A673 (cell line): ENCODE results near the gene ZNF280D. TPM values are rescaled to one million over a fixed set of nuclear protein-coding genes. Genes with fewer than 3 reads are reported as not detected.

Experiments
- BruUV-seq: library from RNA; stranded (reverse); fragments of 400-500 nt; replicated peaks from 2 replicates; lab custom pipeline; 2021; lab: Mats Ljungman, UMichigan
- CTCF ChIA-PET: fragments of 300-600 bp; sonication (Branson Sonifier 250); formaldehyde crosslinking; loops from one replicate; lab custom pipeline; 2022; ENCODE audit warnings: antibody characterized with exemption; lab: Charles Lee
- POLR2A ChIA-PET: fragments of 300-600 bp; sonication (Branson Sonifier 250); formaldehyde crosslinking; loops from one replicate; lab custom pipeline; 2022; ENCODE audit warnings: antibody characterized with exemption; ENCODE audit not compliant: low non-redundant PET; lab: Charles Lee
- DNase-seq: peaks from one replicate; pipeline ENCODE4 v3.0.0-alpha.2; 2015; ENCODE audit warnings: low spot score
- H3K27ac ChIP-seq: fragments of 200-600 bp; sonication (generic); 2 replicates; pipeline ENCODE4 v1.5.1; 2016; ENCODE audit warnings: mixed run types, low read depth, mild to moderate bottlenecking, mixed read lengths, antibody characterized with exemption, low read length; ENCODE audit not compliant: poor library complexity, severe bottlenecking
- H3K27me3 ChIP-seq: fragments of 200-600 bp; sonication (generic); replicated peaks from 2 replicates; pipeline ENCODE4 v1.6.1; 2017; ENCODE audit warnings: mixed run types, low read depth, mild to moderate bottlenecking, mixed read lengths, antibody characterized with exemption, low read length; ENCODE audit not compliant: insufficient read depth, poor library complexity
- H3K36me3 ChIP-seq: fragments of 200-600 bp; sonication (generic); 2 replicates; pipeline ENCODE4 v1.6.1; 2016; ENCODE audit warnings: mixed run types, mild to moderate bottlenecking, mixed read lengths, antibody characterized with exemption, low read length; ENCODE audit not compliant: insufficient read depth, poor library complexity, severe bottlenecking
- H3K4me1 ChIP-seq: fragments of 200-600 bp; sonication (generic); 2 replicates; pipeline ENCODE4 v1.6.1; 2017; ENCODE audit warnings: mixed run types, mild to moderate bottlenecking, mixed read lengths, antibody characterized with exemption, low read length; ENCODE audit not compliant: insufficient read depth, poor library complexity, severe bottlenecking
- H3K4me3 ChIP-seq: fragments of 200-600 bp; sonication (generic); 2 replicates; pipeline ENCODE4 v1.5.1; 2016; ENCODE audit warnings: low read depth, mixed run types, mild to moderate bottlenecking, mixed read lengths, low read length; ENCODE audit not compliant: poor library complexity, severe bottlenecking
- H3K9me3 ChIP-seq: fragments of 200-600 bp; sonication (generic); 2 replicates; pipeline ENCODE4 v1.6.1; 2016; ENCODE audit warnings: mixed run types, low read depth, mild to moderate bottlenecking, mixed read lengths, antibody characterized with exemption, low read length; ENCODE audit not compliant: poor library complexity, severe bottlenecking
- EZH2 ChIP-seq: fragments of 200-600 bp; sonication (generic); IDR thresholded peaks from 2 replicates; pipeline ENCODE4 v1.6.1; 2017; ENCODE audit warnings: borderline replicate concordance, low read depth, mild to moderate bottlenecking, mixed read lengths, antibody characterized with exemption, low read length; ENCODE audit not compliant: poor library complexity, severe bottlenecking
- intact Hi-C: fragments of 100-400 bp; cut with micrococcal nuclease; formaldehyde crosslinking; loops from one replicate; pipeline ENCODE4 v1.10.0; 2022; ENCODE audit not compliant: unreplicated experiment
- total RNA-seq: library from RNA; stranded (reverse); gene quantifications from 2 replicates; pipeline ENCODE4 v1.2.3, GENCODE V29; 2021
- TF ChIP-seq, protein P1 (sequence below): fragments of 300-800, 200-600 bp; sonication (generic); conservative IDR thresholded peaks from 2 replicates; pipeline ENCODE4 v1.5.1; 2017; ENCODE audit warnings: low read depth, mild to moderate bottlenecking, antibody characterized with exemption, low read length, moderate library complexity, mixed read lengths

The ZNF280D gene
- total RNA-seq, 1 experiment from 2014 or later, result 44.1 TPM

DNA sequence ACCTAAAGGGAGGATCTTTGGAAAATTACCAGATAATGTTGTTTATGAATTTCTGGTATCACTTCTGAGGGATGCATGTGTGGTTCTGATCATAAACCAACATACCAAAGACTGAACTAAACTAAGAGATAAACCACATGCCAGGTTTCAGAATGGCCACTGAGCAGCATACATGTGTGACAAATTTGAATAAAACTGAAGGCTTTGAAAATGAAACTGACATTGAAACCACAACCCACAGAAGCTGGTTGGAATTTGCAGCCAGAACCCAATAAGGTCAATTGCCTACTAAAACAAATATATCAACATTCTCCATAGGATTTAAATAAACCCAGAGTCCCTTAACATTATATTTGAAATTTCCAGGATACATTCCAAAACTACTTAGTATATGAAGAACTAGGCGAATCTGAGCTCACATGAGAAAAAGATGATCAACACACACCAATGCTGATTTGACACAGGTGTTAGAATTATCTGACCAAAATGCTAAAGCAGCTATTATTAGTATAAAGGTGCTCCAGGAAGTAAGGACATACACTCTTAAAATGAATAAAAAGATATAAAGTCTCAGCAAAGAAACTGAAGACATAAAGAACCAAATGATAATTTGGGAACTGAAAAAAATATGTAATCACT lies 125.0 kb downstream of the ZNF280D start:
- intact Hi-C loops, result no loop called here

DNA sequence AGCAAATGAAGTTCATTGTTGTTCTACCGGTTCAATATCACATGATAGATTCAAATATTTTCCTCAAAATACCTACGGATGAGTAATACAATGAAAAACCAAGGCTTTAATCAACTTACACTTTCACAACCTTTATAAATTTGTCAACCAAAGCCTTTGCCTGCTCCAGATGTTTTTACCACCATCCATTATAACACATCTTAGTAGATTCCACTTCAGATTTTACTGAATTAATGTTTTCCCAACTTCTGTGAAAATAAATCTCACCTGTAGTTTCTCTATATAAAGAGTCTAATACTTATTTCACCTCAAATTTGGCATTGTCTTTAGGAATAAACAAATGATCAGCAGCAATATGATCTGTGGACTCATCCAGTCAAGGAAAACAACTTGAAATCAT lies 131.1 kb downstream of the ZNF280D start:
- H3K9me3 ChIP-seq, result peaks cover 12% of the 10 kb centered on the region
- no peaks in the 10 kb centered on the region for H3K4me1 ChIP-seq
- no peak overlapping the region for H3K27ac ChIP-seq
- no TSS peak for BruUV-seq
- POLR2A ChIA-PET, result no interaction called here
- no peaks in the 10 kb centered on the region for H3K36me3 ChIP-seq
- CTCF ChIA-PET, result no interaction called here
- no peak overlapping the region for H3K4me3 ChIP-seq
- no peak for DNase-seq
- TF ChIP-seq, protein P1, sequence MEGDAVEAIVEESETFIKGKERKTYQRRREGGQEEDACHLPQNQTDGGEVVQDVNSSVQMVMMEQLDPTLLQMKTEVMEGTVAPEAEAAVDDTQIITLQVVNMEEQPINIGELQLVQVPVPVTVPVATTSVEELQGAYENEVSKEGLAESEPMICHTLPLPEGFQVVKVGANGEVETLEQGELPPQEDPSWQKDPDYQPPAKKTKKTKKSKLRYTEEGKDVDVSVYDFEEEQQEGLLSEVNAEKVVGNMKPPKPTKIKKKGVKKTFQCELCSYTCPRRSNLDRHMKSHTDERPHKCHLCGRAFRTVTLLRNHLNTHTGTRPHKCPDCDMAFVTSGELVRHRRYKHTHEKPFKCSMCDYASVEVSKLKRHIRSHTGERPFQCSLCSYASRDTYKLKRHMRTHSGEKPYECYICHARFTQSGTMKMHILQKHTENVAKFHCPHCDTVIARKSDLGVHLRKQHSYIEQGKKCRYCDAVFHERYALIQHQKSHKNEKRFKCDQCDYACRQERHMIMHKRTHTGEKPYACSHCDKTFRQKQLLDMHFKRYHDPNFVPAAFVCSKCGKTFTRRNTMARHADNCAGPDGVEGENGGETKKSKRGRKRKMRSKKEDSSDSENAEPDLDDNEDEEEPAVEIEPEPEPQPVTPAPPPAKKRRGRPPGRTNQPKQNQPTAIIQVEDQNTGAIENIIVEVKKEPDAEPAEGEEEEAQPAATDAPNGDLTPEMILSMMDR, result no peak
- no peak for TF ChIP-seq EZH2
- no peaks in the 10 kb centered on the region for H3K27me3 ChIP-seq
- intact Hi-C loops, result no loop called here

More for the DNA sequence above, 125.0 kb downstream of the ZNF280D start:
- CTCF ChIA-PET, result no interaction called here
- Histone ChIP-seq H3K27ac (no peak overlapping the region), H3K4me1 (no peaks in the 10 kb centered on the region), H3K9me3 (no peaks in the 10 kb centered on the region), H3K4me3 (no peak overlapping the region), H3K27me3 (no peaks in the 10 kb centered on the region), H3K36me3 (no peaks in the 10 kb centered on the region)
- TF ChIP-seq EZH2, result no peak
- TF ChIP-seq, protein P1, result no peak
- BruUV-seq, result no TSS peak
- POLR2A ChIA-PET, result no interaction called here
- no peak for DNase-seq

DNA sequence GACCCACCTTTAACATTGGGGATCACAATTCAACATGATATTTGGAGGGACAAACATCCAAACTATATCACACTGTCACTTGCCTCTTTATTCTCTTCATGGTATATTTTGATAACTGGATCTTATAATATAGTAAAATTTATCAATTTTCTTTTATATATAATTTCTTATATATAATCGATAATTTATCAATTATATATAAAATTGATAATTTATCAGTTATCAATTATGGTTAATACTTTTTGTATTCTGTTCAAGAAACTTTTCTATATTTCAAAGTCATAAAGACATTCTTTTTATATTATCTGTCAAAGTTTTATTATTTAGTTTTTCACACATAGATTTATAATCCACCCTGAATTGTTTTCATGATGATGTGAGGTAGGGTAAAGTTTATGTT lies 132.9 kb downstream of the ZNF280D start:
- intact Hi-C loops, result no loop called here
- no peaks in the 10 kb centered on the region for H3K36me3 ChIP-seq
- BruUV-seq, result no TSS peak

More for the DNA sequence above, 132.9 kb downstream of the ZNF280D start:
- TF ChIP-seq, protein P1, result no peak
- TF ChIP-seq EZH2, result no peak
- no peak overlapping the region for H3K27ac ChIP-seq
- H3K9me3 ChIP-seq, result peaks cover 12% of the 10 kb centered on the region
- no peaks in the 10 kb centered on the region for H3K27me3 ChIP-seq
- no peaks in the 10 kb centered on the region for H3K4me1 ChIP-seq
- ChIA-PET CTCF (no interaction called here), POLR2A (no interaction called here)
- no peak for DNase-seq
- no peak overlapping the region for H3K4me3 ChIP-seq
